ENCODE measurements around the gene THBS4. TPM values are rescaled to one million over a fixed set of nuclear protein-coding genes. Genes with fewer than 3 reads are reported as not detected.

The THBS4 gene
- total RNA-seq, 2 donors from 2014 or later: 18.4 to 20.8 TPM

GRCh38 chr5:80129146-80129545 is 94.0 kb downstream of the THBS4 start:
- WGBS, 2 donors: 89 to 98% methylated on average over 5 of the region's 5 CpGs
- H3K4me3 ChIP-seq: no peak overlapping the region
- intact Hi-C loops (cut with DNase I): no loop called here
- ATAC-seq: no peak
- no peaks in the 10 kb centered on the region for H3K4me1 ChIP-seq
- DNase-seq: no peak
- no peaks in the 10 kb centered on the region for H3K36me3 ChIP-seq (replicated peaks in 1 of 2; ENCODE audit: insufficient read depth in 1 of 2, low read depth in 2 of 2)
- H3K27me3 ChIP-seq: no peaks in the 10 kb centered on the region
- H3K27ac ChIP-seq: no peak overlapping the region
- no peaks in the 10 kb centered on the region for H3K9me3 ChIP-seq
- no peak for TF ChIP-seq CTCF (IDR thresholded peaks at IDR 0.05)
- TF ChIP-seq POLR2A (IDR thresholded peaks at IDR 0.05): no peak

Small RNA genes within 50 kb of the gene (small RNA-seq; reads per million reads assigned to genes)
- gene TRMT112P2: not detected

Other genes starting within 250 kb of the THBS4 start
- gene MTX3, start 44.1 kb upstream of the THBS4 start, total RNA-seq: 1 to 10 TPM; 5.6 to 9.1 TPM
- 10 to 100 TPM; 23.3 to 26.7 TPM for gene SERINC5, start 220.7 kb downstream of the THBS4 start, total RNA-seq